Neural cell (in vitro differentiated cells): ENCODE results near the gene CSRNP2. TPM values are rescaled to one million over a fixed set of nuclear protein-coding genes. Genes with fewer than 3 reads are reported as not detected.

Experiments used
- H2AFZ ChIP-seq: fragments of 200-600, 300-800 bp; sonication (generic), shearing (Covaris generic); 2 replicates; pipeline ENCODE4 v1.6.0; 2014; ENCODE audit warnings: low read depth, mild to moderate bottlenecking, antibody characterized with exemption, low read length, moderate library complexity
- H3F3A ChIP-seq: fragments of 200-600 bp; shearing (Covaris generic); 2 replicates; pipeline ENCODE4 v1.6.1; 2016; ENCODE audit warnings: mild to moderate bottlenecking, moderate library complexity, mixed read lengths, antibody characterized with exemption, low read length; ENCODE audit not compliant: insufficient read depth, poor library complexity, severe bottlenecking
- H3K27ac ChIP-seq: fragments of 200-600, 300-800 bp; sonication (generic), shearing (Covaris generic); 2 replicates; pipeline ENCODE4 v1.5.1; 2014; ENCODE audit warnings: mild to moderate bottlenecking, low read length, moderate library complexity
- H3K27me3 ChIP-seq: fragments of 300-800, 200-600 bp; sonication (generic), shearing (Covaris generic); 2 replicates; pipeline ENCODE4 v1.6.0; 2014; ENCODE audit warnings: mild to moderate bottlenecking, low read depth, low read length, moderate library complexity; ENCODE audit not compliant: insufficient read depth
- H3K36me3 ChIP-seq: fragments of 300-800, 200-600 bp; sonication (generic), shearing (Covaris generic); 2 replicates; pipeline ENCODE4 v1.5.1; 2014; ENCODE audit warnings: mild to moderate bottlenecking, antibody characterized with exemption, low read length, moderate library complexity; ENCODE audit not compliant: insufficient read depth
- H3K4me2 ChIP-seq: fragments of 300-800, 200-600 bp; sonication (generic), shearing (Covaris generic); 2 replicates; pipeline ENCODE4 v1.6.0; 2014; ENCODE audit warnings: mild to moderate bottlenecking, low read length
- H3K4me3 ChIP-seq: fragments of 300-800, 200-600 bp; sonication (generic), shearing (Covaris generic); 2 replicates; pipeline ENCODE4 v1.5.1; 2014; ENCODE audit warnings: mild to moderate bottlenecking, low read length, moderate library complexity
- H3K79me2 ChIP-seq: fragments of 200-600 bp; shearing (Covaris generic); replicated peaks from 2 replicates; pipeline ENCODE4 v1.6.0; 2014; ENCODE audit warnings: mild to moderate bottlenecking, low read length, moderate library complexity; ENCODE audit not compliant: insufficient read depth
- H3K9ac ChIP-seq: fragments of 300-800, 200-600 bp; sonication (generic), shearing (Covaris generic); 2 replicates; pipeline ENCODE4 v1.6.1; 2016; ENCODE audit warnings: mild to moderate bottlenecking, low read length, mixed read lengths
- H3K9me2 ChIP-seq: fragments of 200-600 bp; shearing (Covaris generic); 2 replicates; pipeline ENCODE4 v1.6.1; 2016; ENCODE audit warnings: mild to moderate bottlenecking, low read length, mixed read lengths; ENCODE audit not compliant: insufficient read depth
- H3K9me3 ChIP-seq: fragments of 200-600, 300-800 bp; sonication (generic), shearing (Covaris generic); 2 replicates; pipeline ENCODE4 v1.6.1; 2016; ENCODE audit warnings: mild to moderate bottlenecking, mixed run types, low read length, moderate library complexity, mixed read lengths
- H4K20me1 ChIP-seq: fragments of 200-600 bp; shearing (Covaris generic); 2 replicates; pipeline ENCODE4 v1.6.1; 2016; ENCODE audit warnings: mild to moderate bottlenecking, mixed run types; ENCODE audit not compliant: insufficient read depth
- EP300 ChIP-seq: fragments of 450-650 bp; conservative IDR thresholded peaks from 2 replicates; pipeline ENCODE4 v1.6.1; 2014; ENCODE audit warnings: antibody characterized with exemption, mild to moderate bottlenecking, moderate library complexity; ENCODE audit not compliant: poor library complexity, severe bottlenecking
- EZH2 ChIP-seq: fragments of 200-600, 300-800 bp; shearing (Covaris generic), sonication (generic); IDR thresholded peaks from 2 replicates; pipeline ENCODE4 v1.6.1; 2014; ENCODE audit warnings: antibody characterized with exemption, low read length, borderline replicate concordance, mild to moderate bottlenecking; ENCODE audit not compliant: insufficient read depth, poor library complexity, severe bottlenecking
- MXI1 ChIP-seq: fragments of 450-650 bp; conservative IDR thresholded peaks from 2 replicates; pipeline ENCODE4 v1.6.1; 2014; ENCODE audit warnings: antibody characterized with exemption, mild to moderate bottlenecking; ENCODE audit not compliant: poor library complexity, severe bottlenecking
- POLR2AphosphoS5 ChIP-seq: IDR thresholded peaks from 2 replicates; pipeline ENCODE4 v1.6.1; 2012
- RAD21 ChIP-seq: fragments of 450-650 bp; conservative IDR thresholded peaks from 2 replicates; pipeline ENCODE4 v1.6.1; 2014; ENCODE audit warnings: antibody characterized with exemption, mild to moderate bottlenecking, moderate library complexity
- SMC3 ChIP-seq: fragments of 450-650 bp; conservative IDR thresholded peaks from 2 replicates; pipeline ENCODE4 v1.6.1; 2014; ENCODE audit warnings: antibody characterized with exemption, mild to moderate bottlenecking, moderate library complexity; ENCODE audit not compliant: poor library complexity
- TAF1 ChIP-seq: IDR thresholded peaks from 2 replicates; pipeline ENCODE4 v1.6.1; 2012; ENCODE audit warnings: low read depth
- polyA plus RNA-seq: library from polyadenylated mRNA; depleted of rRNA; stranded (reverse); fragments of >200 nt; gene quantifications from 2 replicates; pipeline ENCODE4 v1.2.3, GENCODE V29; 2014
- TF ChIP-seq, protein P1 (sequence below): IDR thresholded peaks from 2 replicates; pipeline ENCODE4 v1.6.1; 2012; ENCODE audit warnings: borderline replicate concordance
- TF ChIP-seq, protein P2 (sequence below): fragments of 450-650 bp; IDR thresholded peaks from 2 replicates; pipeline ENCODE4 v1.5.1; 2014; ENCODE audit warnings: antibody characterized with exemption, mild to moderate bottlenecking, moderate library complexity; ENCODE audit not compliant: poor library complexity, severe bottlenecking

Gene CSRNP2
- polyA plus RNA-seq, 1 donor from 2014 or later = 114 TPM

- no peak for TF ChIP-seq POLR2AphosphoS5
- no peak for TF ChIP-seq EP300
- TF ChIP-seq TAF1 = no peak
- TF ChIP-seq, protein P1, sequence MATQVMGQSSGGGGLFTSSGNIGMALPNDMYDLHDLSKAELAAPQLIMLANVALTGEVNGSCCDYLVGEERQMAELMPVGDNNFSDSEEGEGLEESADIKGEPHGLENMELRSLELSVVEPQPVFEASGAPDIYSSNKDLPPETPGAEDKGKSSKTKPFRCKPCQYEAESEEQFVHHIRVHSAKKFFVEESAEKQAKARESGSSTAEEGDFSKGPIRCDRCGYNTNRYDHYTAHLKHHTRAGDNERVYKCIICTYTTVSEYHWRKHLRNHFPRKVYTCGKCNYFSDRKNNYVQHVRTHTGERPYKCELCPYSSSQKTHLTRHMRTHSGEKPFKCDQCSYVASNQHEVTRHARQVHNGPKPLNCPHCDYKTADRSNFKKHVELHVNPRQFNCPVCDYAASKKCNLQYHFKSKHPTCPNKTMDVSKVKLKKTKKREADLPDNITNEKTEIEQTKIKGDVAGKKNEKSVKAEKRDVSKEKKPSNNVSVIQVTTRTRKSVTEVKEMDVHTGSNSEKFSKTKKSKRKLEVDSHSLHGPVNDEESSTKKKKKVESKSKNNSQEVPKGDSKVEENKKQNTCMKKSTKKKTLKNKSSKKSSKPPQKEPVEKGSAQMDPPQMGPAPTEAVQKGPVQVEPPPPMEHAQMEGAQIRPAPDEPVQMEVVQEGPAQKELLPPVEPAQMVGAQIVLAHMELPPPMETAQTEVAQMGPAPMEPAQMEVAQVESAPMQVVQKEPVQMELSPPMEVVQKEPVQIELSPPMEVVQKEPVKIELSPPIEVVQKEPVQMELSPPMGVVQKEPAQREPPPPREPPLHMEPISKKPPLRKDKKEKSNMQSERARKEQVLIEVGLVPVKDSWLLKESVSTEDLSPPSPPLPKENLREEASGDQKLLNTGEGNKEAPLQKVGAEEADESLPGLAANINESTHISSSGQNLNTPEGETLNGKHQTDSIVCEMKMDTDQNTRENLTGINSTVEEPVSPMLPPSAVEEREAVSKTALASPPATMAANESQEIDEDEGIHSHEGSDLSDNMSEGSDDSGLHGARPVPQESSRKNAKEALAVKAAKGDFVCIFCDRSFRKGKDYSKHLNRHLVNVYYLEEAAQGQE = no peak
- TF ChIP-seq RAD21 = no peak
- TF ChIP-seq, protein P2, sequence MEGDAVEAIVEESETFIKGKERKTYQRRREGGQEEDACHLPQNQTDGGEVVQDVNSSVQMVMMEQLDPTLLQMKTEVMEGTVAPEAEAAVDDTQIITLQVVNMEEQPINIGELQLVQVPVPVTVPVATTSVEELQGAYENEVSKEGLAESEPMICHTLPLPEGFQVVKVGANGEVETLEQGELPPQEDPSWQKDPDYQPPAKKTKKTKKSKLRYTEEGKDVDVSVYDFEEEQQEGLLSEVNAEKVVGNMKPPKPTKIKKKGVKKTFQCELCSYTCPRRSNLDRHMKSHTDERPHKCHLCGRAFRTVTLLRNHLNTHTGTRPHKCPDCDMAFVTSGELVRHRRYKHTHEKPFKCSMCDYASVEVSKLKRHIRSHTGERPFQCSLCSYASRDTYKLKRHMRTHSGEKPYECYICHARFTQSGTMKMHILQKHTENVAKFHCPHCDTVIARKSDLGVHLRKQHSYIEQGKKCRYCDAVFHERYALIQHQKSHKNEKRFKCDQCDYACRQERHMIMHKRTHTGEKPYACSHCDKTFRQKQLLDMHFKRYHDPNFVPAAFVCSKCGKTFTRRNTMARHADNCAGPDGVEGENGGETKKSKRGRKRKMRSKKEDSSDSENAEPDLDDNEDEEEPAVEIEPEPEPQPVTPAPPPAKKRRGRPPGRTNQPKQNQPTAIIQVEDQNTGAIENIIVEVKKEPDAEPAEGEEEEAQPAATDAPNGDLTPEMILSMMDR = no peak
- no peak for TF ChIP-seq SMC3
- TF ChIP-seq EZH2 = no peak
- TF ChIP-seq MXI1 = no peak
- Histone ChIP-seq H3K36me3 (no peaks in the 10 kb centered on the region), H3K27ac (no peak overlapping the region), H3K9me3 (no peaks in the 10 kb centered on the region), H2AFZ (no peak overlapping the region), H3K9ac (no peak overlapping the region), H3K79me2 (peaks cover 48% of the 10 kb centered on the region), H4K20me1 (peaks cover 30% of the 10 kb centered on the region), H3K9me2 (no peaks in the 10 kb centered on the region), H3K4me3 (no peak overlapping the region), H3F3A (no peaks in the 10 kb centered on the region), H3K4me2 (no peak overlapping the region), H3K27me3 (no peaks in the 10 kb centered on the region)
Measured at GRCh38 chr12:51075390-51075789, 8.0 kb downstream of the CSRNP2 start.

DNA sequence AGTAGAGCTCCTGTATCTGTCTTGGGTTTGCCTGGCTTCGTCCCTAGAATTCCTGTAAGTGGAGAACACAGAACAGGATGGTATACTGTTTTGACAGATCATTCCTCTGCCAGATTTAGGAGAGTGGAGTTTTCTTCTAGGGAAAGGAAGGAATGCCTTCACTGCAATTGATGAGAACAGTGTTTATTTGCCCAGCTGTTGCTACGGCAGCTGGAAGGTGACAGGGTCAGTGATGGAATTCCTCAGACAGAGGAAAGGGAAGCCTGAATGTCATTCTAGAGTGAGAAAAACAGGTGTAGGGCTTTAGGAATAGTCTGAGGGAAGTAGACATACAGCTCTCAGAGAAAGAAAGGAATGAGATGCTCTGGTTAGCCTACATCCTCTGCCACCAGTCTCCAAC is 11.7 kb downstream of the CSRNP2 start:
- Histone ChIP-seq H3K27ac (no peak overlapping the region), H3K27me3 (no peaks in the 10 kb centered on the region), H3K4me3 (no peak overlapping the region), H4K20me1 (peaks cover 8% of the 10 kb centered on the region), H3K9ac (no peak overlapping the region), H3K79me2 (peaks cover 21% of the 10 kb centered on the region), H3K36me3 (no peaks in the 10 kb centered on the region), H2AFZ (no peak overlapping the region), H3K9me3 (no peaks in the 10 kb centered on the region), H3K9me2 (no peaks in the 10 kb centered on the region), H3K4me2 (no peak overlapping the region), H3F3A (no peaks in the 10 kb centered on the region)
- TF ChIP-seq SMC3 = no peak
- TF ChIP-seq, protein P1 = no peak
- no peak for TF ChIP-seq EP300
- no peak for TF ChIP-seq TAF1
- TF ChIP-seq RAD21 = no peak
- no peak for TF ChIP-seq EZH2
- TF ChIP-seq, protein P2 = no peak
- TF ChIP-seq POLR2AphosphoS5 = no peak
- TF ChIP-seq MXI1 = no peak
